ENCODE measurements around the gene ANAPC2. TPM values are rescaled to one million over a fixed set of nuclear protein-coding genes. Genes with fewer than 3 reads are reported as not detected.

The ANAPC2 gene
- total RNA-seq, 1 donor from 2014 or later = 39.2 TPM

GRCh38 chr9:137152844-137153405 is 35.4 kb downstream of the ANAPC2 start:
- peaks cover 12% of the 10 kb centered on the region for H3K27me3 ChIP-seq (ENCODE audit: insufficient read depth, low read length)
- no peak overlapping the region for H3K27ac ChIP-seq (ENCODE audit: low read depth, low read length)
- Mint-ChIP-seq H3K9me3 (ENCODE audit: unreplicated experiment) (no peaks in the 10 kb centered on the region), H3K4me1 (ENCODE audit: low read depth, unreplicated experiment) (no peaks in the 10 kb centered on the region), H3K27me3 (ENCODE audit: low read depth, unreplicated experiment) (peaks cover 32% of the 10 kb centered on the region), H3K27ac (ENCODE audit: unreplicated experiment) (no peak overlapping the region), H3K36me3 (ENCODE audit: low read depth, unreplicated experiment) (no peaks in the 10 kb centered on the region), H3K4me3 (ENCODE audit: unreplicated experiment) (no peak overlapping the region)
- FAIRE-seq = no peak
- no peaks in the 10 kb centered on the region for H3K79me2 ChIP-seq (ENCODE audit: insufficient read depth, low read length)
- H3K4me3 ChIP-seq (ENCODE audit: insufficient read depth, low read depth, low read length) = no peak overlapping the region
- no peaks in the 10 kb centered on the region for H3K4me1 ChIP-seq (ENCODE audit: insufficient read depth, low read length)
- no peak for TF ChIP-seq EZH2 (IDR thresholded peaks at IDR 0.05; ENCODE audit: insufficient read depth, low read length)
- no peak for TF ChIP-seq CTCF (IDR thresholded peaks at IDR 0.05; ENCODE audit: insufficient read depth, low read depth, low read length)
- DNase-seq (ENCODE audit: low read depth) = no peak
- H3K4me2 ChIP-seq (ENCODE audit: low read length) = no peak overlapping the region
- H2AFZ ChIP-seq (ENCODE audit: low read depth, low read length) = no peak overlapping the region
- no peak overlapping the region for H3K9ac ChIP-seq (ENCODE audit: low read length)
- no peaks in the 10 kb centered on the region for H3K36me3 ChIP-seq (ENCODE audit: insufficient read depth, low read length)
- no peaks in the 10 kb centered on the region for H4K20me1 ChIP-seq (ENCODE audit: insufficient read depth, low read length)
- H3K9me3 ChIP-seq (ENCODE audit: insufficient read depth, low read depth, low read length) = no peaks in the 10 kb centered on the region

- Histone ChIP-seq H3K9ac (ENCODE audit: low read length) (no peak overlapping the region), H3K9me3 (ENCODE audit: insufficient read depth, low read depth, low read length) (no peaks in the 10 kb centered on the region), H3K4me2 (ENCODE audit: low read length) (no peak overlapping the region), H3K79me2 (ENCODE audit: insufficient read depth, low read length) (no peaks in the 10 kb centered on the region), H2AFZ (ENCODE audit: low read depth, low read length) (no peak overlapping the region), H4K20me1 (ENCODE audit: insufficient read depth, low read length) (no peaks in the 10 kb centered on the region), H3K36me3 (ENCODE audit: insufficient read depth, low read length) (no peaks in the 10 kb centered on the region), H3K27me3 (ENCODE audit: insufficient read depth, low read length) (peaks cover 2% of the 10 kb centered on the region), H3K4me1 (ENCODE audit: insufficient read depth, low read length) (no peaks in the 10 kb centered on the region), H3K4me3 (ENCODE audit: insufficient read depth, low read depth, low read length) (no peak overlapping the region), H3K27ac (ENCODE audit: low read depth, low read length) (no peak overlapping the region)
- no peak overlapping the region for H3K4me3 Mint-ChIP-seq (ENCODE audit: unreplicated experiment)
- no peaks in the 10 kb centered on the region for H3K4me1 Mint-ChIP-seq (ENCODE audit: low read depth, unreplicated experiment)
- H3K27ac Mint-ChIP-seq (ENCODE audit: unreplicated experiment) = no peak overlapping the region
- no peak for DNase-seq (ENCODE audit: low read depth)
- H3K9me3 Mint-ChIP-seq (ENCODE audit: unreplicated experiment) = no peaks in the 10 kb centered on the region
- TF ChIP-seq EZH2 (IDR thresholded peaks at IDR 0.05; ENCODE audit: insufficient read depth, low read length) (no peak), CTCF (IDR thresholded peaks at IDR 0.05; ENCODE audit: insufficient read depth, low read depth, low read length) (no peak)
- no peaks in the 10 kb centered on the region for H3K36me3 Mint-ChIP-seq (ENCODE audit: low read depth, unreplicated experiment)
- peaks cover 29% of the 10 kb centered on the region for H3K27me3 Mint-ChIP-seq (ENCODE audit: low read depth, unreplicated experiment)
- no peak for FAIRE-seq
Measured at GRCh38 chr9:137150617-137151457, 37.5 kb downstream of the ANAPC2 start.

Data from astrocyte (in vitro differentiated cells and primary cell).